Thyroid gland (tissue), 4 donors: ENCODE results near the gene ZNF740.

Source experiments
- POLR2A ChIP-seq, 2 donors: fragments of 450-650 bp; IDR thresholded peaks; one replicate each; pipeline ENCODE4 v1.6.1; 2017; ENCODE audit warnings: antibody characterized with exemption in 2 of 2, mild to moderate bottlenecking in 2 of 2, moderate library complexity in 1 of 2
- TF ChIP-seq, protein P1 (sequence below), 6 experiments: fragments of 200-600 bp in 3 of 6; fragments of 450-650 bp in 3 of 6; sonication (generic) in 3 of 6; IDR thresholded peaks; one replicate each; pipeline ENCODE4 v1.5.1; 2016 to 2019; ENCODE audit warnings: antibody characterized with exemption in 6 of 6, mild to moderate bottlenecking in 2 of 6, inconsistent platforms in 1 of 6, moderate library complexity in 1 of 6

DNA sequence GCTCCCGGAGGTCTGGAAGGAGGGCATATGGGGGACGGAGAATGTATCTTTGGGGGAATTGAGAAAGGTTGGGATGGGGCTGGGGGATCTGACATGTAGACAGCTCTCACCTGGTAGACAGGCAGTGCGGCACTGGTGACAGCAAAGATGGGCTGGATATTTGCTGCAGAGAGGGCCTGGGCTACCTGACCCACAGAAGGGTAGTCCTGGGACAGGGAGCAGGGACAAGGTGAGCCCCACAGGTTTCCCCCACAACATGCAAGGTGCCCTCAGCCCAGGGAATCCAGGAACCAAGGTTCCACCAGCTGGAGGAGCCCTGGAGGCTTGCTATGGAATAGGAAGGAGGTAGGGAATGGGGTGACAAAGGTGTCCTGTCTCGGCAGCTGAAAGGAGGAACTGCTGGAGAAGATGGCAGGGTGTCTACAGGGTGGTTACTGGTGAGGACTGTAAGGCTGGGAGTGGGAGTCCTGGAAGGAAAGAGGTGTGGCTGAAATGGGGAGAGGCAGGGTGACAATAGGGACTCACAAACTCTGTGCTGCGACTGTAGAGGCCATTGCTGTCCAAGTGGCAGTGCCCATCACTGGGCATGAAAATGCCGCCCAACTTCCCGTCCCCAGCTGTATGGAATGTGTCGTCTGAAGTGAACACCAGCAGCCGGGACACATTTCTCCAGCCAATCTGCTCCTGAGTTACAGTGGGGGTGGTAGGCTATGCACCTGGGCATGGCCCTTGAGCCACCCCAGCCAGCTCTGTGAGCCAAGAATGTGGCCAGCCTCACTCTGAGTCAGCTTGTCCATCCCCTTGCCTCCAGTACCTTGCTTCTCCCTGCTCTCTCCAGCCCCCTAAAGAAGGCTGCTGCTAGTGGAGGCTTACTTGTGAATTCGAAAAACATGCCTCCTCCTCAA, 15.2 kb downstream of the ZNF740 start:
- TF ChIP-seq, protein P1, sequence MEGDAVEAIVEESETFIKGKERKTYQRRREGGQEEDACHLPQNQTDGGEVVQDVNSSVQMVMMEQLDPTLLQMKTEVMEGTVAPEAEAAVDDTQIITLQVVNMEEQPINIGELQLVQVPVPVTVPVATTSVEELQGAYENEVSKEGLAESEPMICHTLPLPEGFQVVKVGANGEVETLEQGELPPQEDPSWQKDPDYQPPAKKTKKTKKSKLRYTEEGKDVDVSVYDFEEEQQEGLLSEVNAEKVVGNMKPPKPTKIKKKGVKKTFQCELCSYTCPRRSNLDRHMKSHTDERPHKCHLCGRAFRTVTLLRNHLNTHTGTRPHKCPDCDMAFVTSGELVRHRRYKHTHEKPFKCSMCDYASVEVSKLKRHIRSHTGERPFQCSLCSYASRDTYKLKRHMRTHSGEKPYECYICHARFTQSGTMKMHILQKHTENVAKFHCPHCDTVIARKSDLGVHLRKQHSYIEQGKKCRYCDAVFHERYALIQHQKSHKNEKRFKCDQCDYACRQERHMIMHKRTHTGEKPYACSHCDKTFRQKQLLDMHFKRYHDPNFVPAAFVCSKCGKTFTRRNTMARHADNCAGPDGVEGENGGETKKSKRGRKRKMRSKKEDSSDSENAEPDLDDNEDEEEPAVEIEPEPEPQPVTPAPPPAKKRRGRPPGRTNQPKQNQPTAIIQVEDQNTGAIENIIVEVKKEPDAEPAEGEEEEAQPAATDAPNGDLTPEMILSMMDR (IDR thresholded peaks at IDR 0.05), result no peak
- TF ChIP-seq POLR2A (IDR thresholded peaks at IDR 0.05), result no peak
